Ovary (tissue), 9 donors: ENCODE measurements around the gene NXT1. TPM values are rescaled to one million over a fixed set of nuclear protein-coding genes. Genes with fewer than 3 reads are reported as not detected.

ENCODE experiments used
- DNase-seq, 5 donors: peaks; one replicate each; pipeline ENCODE4 v3.0.0-alpha.2; 2019 to 2020
- H3K27ac ChIP-seq, 2 donors: fragments of 200-600 bp; one replicate each; pipeline versions ENCODE4 v1.5.1 to v1.8.0; 2019 to 2022
- H3K27me3 ChIP-seq: fragments of 200-600 bp; one replicate; pipeline ENCODE4 v1.8.0; 2022
- H3K36me3 ChIP-seq: fragments of 200-600 bp; sonication (generic); one replicate; pipeline ENCODE4 v1.5.1; 2019
- H3K4me1 ChIP-seq: one replicate; pipeline ENCODE4 v1.8.1; 2013; ENCODE audit warnings: mild to moderate bottlenecking, moderate library complexity; ENCODE audit not compliant: insufficient read depth
- H3K4me3 ChIP-seq: fragments of 200-600 bp; sonication (generic); one replicate; pipeline ENCODE4 v1.5.1; 2017
- H3K9me3 ChIP-seq, 2 donors: fragments of 200-600 bp in 1 of 2; sonication (generic) in 1 of 2; one replicate each; pipeline versions ENCODE4 v1.5.1 to v1.8.1; 2013 to 2019; ENCODE audit warnings: mild to moderate bottlenecking in 1 of 2, moderate library complexity in 1 of 2
- EP300 ChIP-seq: sonication (generic); formaldehyde crosslinking; IDR thresholded peaks from one replicate; pipeline ENCODE4 v1.6.1; 2017; ENCODE audit warnings: antibody characterized with exemption
- POLR2A ChIP-seq: fragments of 450-650 bp; IDR thresholded peaks from one replicate; pipeline ENCODE4 v1.6.1; 2017; ENCODE audit warnings: antibody characterized with exemption, mild to moderate bottlenecking, moderate library complexity
- WGBS, 3 donors: extraction: QIAGEN DNeasy Blood & Tissue Kit in 1 of 3; methylation state at CpG; one replicate each; pipeline versions ENCODE4 v1.1.5 to v1.1.7; 2013 to 2017; 5-methylcytosine and 5-hydroxymethylcytosine counted together
- intact Hi-C, 4 donors: fragments of 100-400 bp; cut with DNase I; formaldehyde crosslinking; loops; one replicate each; pipeline versions ENCODE4 v1.11.0 to v1.15.1; 2022 to 2023
- polyA plus RNA-seq, 2 donors: library from polyadenylated mRNA; stranded (reverse); fragments of 200-250 nt in 1 of 2; fragments of 350-450 nt in 1 of 2; fragmentation: Illumina TruSeq in 1 of 2; extraction: RNeasy Lipid Tissue Mini Kit (QIAGEN cat#74804) in 1 of 2; gene quantifications; one replicate each; pipeline ENCODE4 v1.2.3, GENCODE V29; 2013 to 2014
- total RNA-seq, 7 donors: library from RNA; depleted of rRNA in 2 of 7; stranded (reverse); fragments of >200 nt in 2 of 7; fragmentation: NEBNext Ultra II Directional in 3 of 7; extraction: Animal tissue kit (Norgen Biotek cat#: 25700) in 3 of 7; gene quantifications; one replicate each; pipeline versions ENCODE4 v1.1.0 to v1.2.4, GENCODE V29; 2016 to 2023
- TF ChIP-seq, protein P1 (sequence below), 3 donors: fragments of 450-650 bp in 2 of 3; fragments of 200-600 bp in 1 of 3; IDR thresholded peaks; one replicate each; pipeline versions ENCODE4 v1.5.1 to v1.8.0; 2016 to 2022; ENCODE audit warnings: antibody characterized with exemption in 3 of 3, mild to moderate bottlenecking in 1 of 3
- donor health status: DM: no; HTN: no; CAD: no; lungs with moderate emphysema.
- donor health status: DM: no; HTN: no; CAD: no.
- donor health status: Bipolar disorder and iron deficiency.
- donor health status: DM: yes; HTN: yes; CAD: no.
- donor health status: DM: no; HTN: no; CAD: no.
- donor health status: DM: yes; HTN: yes; CAD: no.

Gene NXT1
- total and polyA plus RNA-seq, 9 donors = 19.2 to 44.6 (median 28.3) TPM

DNA sequence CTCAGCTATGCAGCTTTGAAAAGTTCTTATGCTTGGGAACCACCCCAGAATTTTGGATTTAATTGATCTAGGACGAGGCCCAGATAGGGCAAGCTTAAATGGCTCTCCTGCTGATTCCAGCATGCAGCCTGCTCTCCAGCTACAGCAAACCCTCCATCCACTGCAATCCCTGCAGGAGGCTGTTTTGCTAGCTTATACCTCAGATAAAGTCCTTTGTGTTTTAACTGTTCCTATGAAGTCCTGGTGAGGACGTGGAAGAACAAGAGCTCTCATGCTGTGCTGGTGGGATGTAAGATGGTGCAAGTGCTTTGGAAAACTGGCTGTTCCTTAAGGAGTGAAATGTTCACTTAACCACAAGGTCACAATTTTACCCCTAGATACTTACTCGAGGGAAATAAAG, 25.5 kb upstream of the NXT1 start:
- WGBS, 3 donors = 72 to 78% (median 73%) methylated on average over 3 of the region's 3 CpGs
- Histone ChIP-seq H3K9me3 (no peaks in the 10 kb centered on the region), H3K4me1 (no peaks in the 10 kb centered on the region), H3K4me3 (no peak overlapping the region), H3K36me3 (no peaks in the 10 kb centered on the region), H3K27me3 (no peaks in the 10 kb centered on the region), H3K27ac (no peak overlapping the region)
- no peak for DNase-seq
- intact Hi-C loops = no loop called here
- TF ChIP-seq EP300 (no peak), POLR2A (no peak)
- TF ChIP-seq, protein P1, sequence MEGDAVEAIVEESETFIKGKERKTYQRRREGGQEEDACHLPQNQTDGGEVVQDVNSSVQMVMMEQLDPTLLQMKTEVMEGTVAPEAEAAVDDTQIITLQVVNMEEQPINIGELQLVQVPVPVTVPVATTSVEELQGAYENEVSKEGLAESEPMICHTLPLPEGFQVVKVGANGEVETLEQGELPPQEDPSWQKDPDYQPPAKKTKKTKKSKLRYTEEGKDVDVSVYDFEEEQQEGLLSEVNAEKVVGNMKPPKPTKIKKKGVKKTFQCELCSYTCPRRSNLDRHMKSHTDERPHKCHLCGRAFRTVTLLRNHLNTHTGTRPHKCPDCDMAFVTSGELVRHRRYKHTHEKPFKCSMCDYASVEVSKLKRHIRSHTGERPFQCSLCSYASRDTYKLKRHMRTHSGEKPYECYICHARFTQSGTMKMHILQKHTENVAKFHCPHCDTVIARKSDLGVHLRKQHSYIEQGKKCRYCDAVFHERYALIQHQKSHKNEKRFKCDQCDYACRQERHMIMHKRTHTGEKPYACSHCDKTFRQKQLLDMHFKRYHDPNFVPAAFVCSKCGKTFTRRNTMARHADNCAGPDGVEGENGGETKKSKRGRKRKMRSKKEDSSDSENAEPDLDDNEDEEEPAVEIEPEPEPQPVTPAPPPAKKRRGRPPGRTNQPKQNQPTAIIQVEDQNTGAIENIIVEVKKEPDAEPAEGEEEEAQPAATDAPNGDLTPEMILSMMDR (IDR thresholded peaks at IDR 0.05) = no peak

DNA sequence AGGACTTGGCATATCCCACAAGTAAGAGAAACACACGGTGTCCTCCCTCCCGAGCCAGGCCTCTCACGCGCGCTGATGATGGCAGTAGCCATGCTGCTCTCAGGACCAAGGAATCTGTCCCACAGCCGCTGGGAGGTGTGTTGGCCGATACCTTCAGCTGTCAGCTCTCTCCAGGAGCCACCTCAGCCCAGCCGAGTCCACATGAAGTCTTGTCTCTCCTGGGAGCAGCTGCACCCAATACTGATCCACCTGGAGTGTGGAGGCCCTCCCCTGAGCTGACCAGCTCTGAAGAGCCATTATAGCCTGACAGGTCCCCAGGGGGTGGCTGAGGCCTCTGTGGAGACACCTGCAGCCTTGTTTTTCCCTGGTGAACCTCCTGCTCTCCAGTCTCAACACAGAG, 23.8 kb upstream of the NXT1 start:
- no peak overlapping the region for H3K4me3 ChIP-seq
- DNase-seq = no peak
- TF ChIP-seq POLR2A (no peak), EP300 (no peak)
- TF ChIP-seq, protein P1 (IDR thresholded peaks at IDR 0.05) = no peak

DNA sequence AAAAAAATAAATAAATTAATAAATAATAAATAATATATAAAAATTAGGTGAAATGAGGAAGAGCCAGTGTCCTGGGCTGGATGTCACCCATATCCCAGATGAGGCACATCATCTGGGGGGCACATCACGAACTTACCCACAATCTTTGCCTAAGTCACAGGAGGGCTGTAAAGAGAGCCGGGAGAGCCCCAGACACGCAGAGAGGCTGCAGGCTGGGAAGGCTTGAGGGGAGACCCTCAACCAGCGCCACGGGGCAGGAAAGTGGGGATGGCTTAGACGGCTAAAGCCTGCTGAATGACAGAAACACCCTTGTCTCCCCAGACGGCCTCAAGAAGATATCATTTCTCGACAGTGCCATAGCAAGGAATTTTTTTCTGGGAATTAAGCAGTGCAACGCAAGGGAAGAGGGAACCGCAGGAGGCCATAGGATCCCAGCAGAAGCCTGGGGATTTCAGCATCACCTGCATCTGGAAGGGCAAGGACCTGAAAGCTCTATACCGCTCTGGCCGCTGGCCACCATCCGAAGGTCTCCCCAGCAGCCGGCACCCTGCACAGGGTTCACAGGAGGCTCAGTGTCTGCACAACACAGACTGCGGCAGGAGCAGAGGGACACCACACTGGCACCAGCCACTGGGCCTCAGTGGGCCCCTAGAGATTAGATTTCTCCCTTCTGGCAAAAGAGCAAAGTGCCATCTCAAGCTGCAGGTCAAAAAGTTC, 22.8 kb upstream of the NXT1 start:
- intact Hi-C loops = no loop called here
- Histone ChIP-seq H3K9me3 (no peaks in the 10 kb centered on the region), H3K36me3 (no peaks in the 10 kb centered on the region), H3K27ac (no peak overlapping the region), H3K4me1 (no peaks in the 10 kb centered on the region), H3K27me3 (no peaks in the 10 kb centered on the region), H3K4me3 (no peak overlapping the region)
- 87 to 93% (median 92%) methylated on average over 15 of the region's 15 CpGs for WGBS, 3 donors
- no peak for TF ChIP-seq POLR2A
- TF ChIP-seq, protein P1 (IDR thresholded peaks at IDR 0.05) = no peak
- no peak for TF ChIP-seq EP300
- DNase-seq = no peak

More for the DNA sequence above, 23.8 kb upstream of the NXT1 start:
- intact Hi-C loops = no loop called here
- no peak overlapping the region for H3K27ac ChIP-seq
- no peaks in the 10 kb centered on the region for H3K27me3 ChIP-seq
- 85 to 93% (median 87%) methylated on average over 8 of the region's 8 CpGs for WGBS, 3 donors
- H3K36me3 ChIP-seq = no peaks in the 10 kb centered on the region
- H3K4me1 ChIP-seq = no peaks in the 10 kb centered on the region
- no peaks in the 10 kb centered on the region for H3K9me3 ChIP-seq

DNA sequence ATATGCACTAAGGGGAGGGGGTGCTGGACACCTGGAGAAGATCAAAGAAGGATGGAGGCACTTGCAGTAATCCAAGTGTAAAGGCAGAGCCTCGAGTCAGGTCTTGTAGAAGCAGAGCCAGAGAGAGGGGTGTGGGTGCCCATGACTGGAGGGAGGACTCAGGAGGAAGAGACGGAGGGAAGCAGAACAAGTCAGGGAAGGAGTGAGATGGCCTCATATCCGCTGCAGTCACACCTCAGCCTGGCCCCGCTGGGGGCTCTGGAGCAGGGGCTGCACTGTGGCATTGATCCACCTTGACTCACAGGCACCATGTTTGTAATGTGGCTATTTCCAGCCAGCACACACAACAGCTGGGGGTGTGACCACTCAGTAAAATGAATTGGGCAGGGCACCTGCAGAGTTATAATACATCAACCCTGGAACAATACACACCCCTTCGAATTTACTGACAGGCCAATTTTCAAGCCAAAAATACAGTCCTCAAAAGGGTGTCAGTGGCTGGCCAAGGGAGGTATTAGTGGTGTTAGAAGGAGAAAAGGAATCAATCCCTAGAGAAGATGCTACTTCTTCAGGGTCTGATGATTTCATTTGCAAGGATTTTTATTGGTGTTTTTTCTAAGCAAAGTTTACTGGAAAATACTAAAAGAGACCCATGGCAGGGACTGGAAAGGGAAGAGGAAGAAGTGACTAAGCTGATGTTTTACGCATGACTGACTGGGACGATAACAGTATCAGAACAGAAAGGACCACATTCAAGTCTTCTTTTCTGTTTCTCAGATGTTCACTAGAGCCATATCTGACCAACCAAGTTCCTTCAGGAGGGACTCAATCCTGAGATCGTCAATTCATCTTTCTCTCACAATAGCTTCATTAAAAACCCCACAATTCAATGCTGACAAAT, 18.9 kb upstream of the NXT1 start:
- intact Hi-C loops = loop anchor here in 2 of 4 donors (10.0 kb wide), 2 partner anchors 297 to 637 kb away; partner anchors contain the start of gene SSTR4 (in 1 of the 2)
- Histone ChIP-seq H3K27me3 (no peaks in the 10 kb centered on the region), H3K9me3 (no peaks in the 10 kb centered on the region), H3K4me1 (no peaks in the 10 kb centered on the region), H3K27ac (no peak overlapping the region), H3K4me3 (no peak overlapping the region), H3K36me3 (no peaks in the 10 kb centered on the region)
- DNase-seq = no peak
- WGBS, 3 donors = 77 to 83% (median 78%) methylated on average over 8 of the region's 8 CpGs
- TF ChIP-seq POLR2A = no peak
- no peak for TF ChIP-seq EP300
- TF ChIP-seq, protein P1 (IDR thresholded peaks at IDR 0.05) = no peak
